Measurements from ENCODE around the gene GNAI3. TPM values are rescaled to one million over a fixed set of nuclear protein-coding genes. Genes with fewer than 3 reads are reported as not detected.

GNAI3 gene
- total RNA-seq, 1 experiment from 2014 or later: 6.8 TPM

GRCh38 chr1:109640285-109640865 lies 92.0 kb downstream of the GNAI3 start:
- Histone ChIP-seq H3K27ac (ENCODE audit: low read length) (no peak overlapping the region), H4K20me1 (ENCODE audit: low read length) (no peaks in the 10 kb centered on the region), H3K9me2 (replicated peaks; ENCODE audit: low read length) (no peaks in the 10 kb centered on the region), H3K4me3 (ENCODE audit: low read length) (no peak overlapping the region), H3K4me2 (ENCODE audit: low read length) (no peak overlapping the region), H3K27me3 (ENCODE audit: low read length) (no peaks in the 10 kb centered on the region), H3K79me2 (ENCODE audit: low read length) (no peaks in the 10 kb centered on the region), H3K36me3 (ENCODE audit: low read depth, low read length) (no peaks in the 10 kb centered on the region), H3K4me1 (ENCODE audit: insufficient read depth, low read length) (peaks cover 5% of the 10 kb centered on the region; the same call in 1 of the 2 replicates), H2AFZ (ENCODE audit: low read length) (no peak overlapping the region), H3K9ac (ENCODE audit: low read length) (no peak overlapping the region), H3K9me3 (ENCODE audit: low read length) (no peaks in the 10 kb centered on the region), H3F3A (ENCODE audit: low read length, unreplicated experiment) (no peaks in the 10 kb centered on the region)
- no TSS peak for BruUV-seq (replicated peaks)
- TF ChIP-seq CTCF (conservative IDR thresholded peaks at IDR 0.05; ENCODE audit: low read depth, low read length) (peak; percentile 92), EZH2phosphoT487 (IDR thresholded peaks at IDR 0.05; ENCODE audit: borderline replicate concordance, low read length) (no peak)
- ATAC-seq: peak; percentile 55
- DNase-seq: peak; percentile 87
- POLR2A ChIA-PET (ENCODE audit: unreplicated experiment): interaction anchor here (0.7 kb wide), 1 partner anchor 101 kb away, joined by 5 read pairs; the partner anchor contains the start of gene GPR61
- CTCF ChIA-PET: interaction anchor here (0.5 to 2.5 kb wide), 14 partner anchors 10 to 424 kb away, joined by 3 to 34 read pairs (median 4); partner anchors contain the start of genes AHCYL1, GNAI3 and GSTM4
- intact Hi-C loops (cut with micrococcal nuclease): loop anchor here (1.0 to 2.0 kb wide), 2 partner anchors 64 to 94 kb away; no protein-coding TSS in a partner anchor

GRCh38 chr1:109641078-109641740 lies 92.8 kb downstream of the GNAI3 start:
- no peak for ATAC-seq

More at GRCh38 chr1:109641078-109641740, 92.8 kb downstream of the GNAI3 start:
- no peak for TF ChIP-seq EZH2phosphoT487 (IDR thresholded peaks at IDR 0.05; ENCODE audit: borderline replicate concordance, low read length)
- no peak for TF ChIP-seq EZH2 (IDR thresholded peaks at IDR 0.05; ENCODE audit: low read length, unreplicated experiment)
- TF ChIP-seq CTCF (conservative IDR thresholded peaks at IDR 0.05; ENCODE audit: low read depth, low read length): no peak
- H2AFZ ChIP-seq (ENCODE audit: low read length): no peak overlapping the region
- no peak overlapping the region for H3K9ac ChIP-seq (ENCODE audit: low read length)
- ChIA-PET CTCF (interaction anchor here (0.9 to 2.5 kb wide), 7 partner anchors 10 to 344 kb away, joined by 3 to 34 read pairs (median 6); partner anchors contain the start of genes AHCYL1 and GNAI3), POLR2A (ENCODE audit: unreplicated experiment) (no interaction called here)
- peaks cover 5% of the 10 kb centered on the region; the same call in 1 of the 2 replicates for H3K4me1 ChIP-seq (ENCODE audit: insufficient read depth, low read length)
- H3F3A ChIP-seq (ENCODE audit: low read length, unreplicated experiment): no peaks in the 10 kb centered on the region
- no peaks in the 10 kb centered on the region for H3K27me3 ChIP-seq (ENCODE audit: low read length)
- no peak overlapping the region for H3K4me2 ChIP-seq (ENCODE audit: low read length)
- BruUV-seq (replicated peaks): no TSS peak
- H3K9me2 ChIP-seq (replicated peaks; ENCODE audit: low read length): no peaks in the 10 kb centered on the region
- no peaks in the 10 kb centered on the region for H3K79me2 ChIP-seq (ENCODE audit: low read length)
- H3K4me3 ChIP-seq (ENCODE audit: low read length): no peak overlapping the region
- DNase-seq: no peak
- H4K20me1 ChIP-seq (ENCODE audit: low read length): no peaks in the 10 kb centered on the region
- no peaks in the 10 kb centered on the region for H3K9me3 ChIP-seq (ENCODE audit: low read length)
- H3K27ac ChIP-seq (ENCODE audit: low read length): no peak overlapping the region
- intact Hi-C loops (cut with micrococcal nuclease): loop anchor here (2.0 kb wide), 1 partner anchor 64 kb away; no protein-coding TSS in a partner anchor
- no peaks in the 10 kb centered on the region for H3K36me3 ChIP-seq (ENCODE audit: low read depth, low read length)

Measured in PC-3 (cell line).